Measurements from ENCODE around the gene MTMR10. TPM values are rescaled to one million over a fixed set of nuclear protein-coding genes. Genes with fewer than 3 reads are reported as not detected.

MTMR10 gene
- polyA plus RNA-seq, 1 donor from 2014 or later: 2.3 TPM

- TF ChIP-seq TAF1 (IDR thresholded peaks at IDR 0.05; ENCODE audit: low read depth) (no peak), SMC3 (conservative IDR thresholded peaks at IDR 0.05; ENCODE audit: poor library complexity) (no peak), POLR2AphosphoS5 (IDR thresholded peaks at IDR 0.05) (no peak)
- TF ChIP-seq, protein P1, sequence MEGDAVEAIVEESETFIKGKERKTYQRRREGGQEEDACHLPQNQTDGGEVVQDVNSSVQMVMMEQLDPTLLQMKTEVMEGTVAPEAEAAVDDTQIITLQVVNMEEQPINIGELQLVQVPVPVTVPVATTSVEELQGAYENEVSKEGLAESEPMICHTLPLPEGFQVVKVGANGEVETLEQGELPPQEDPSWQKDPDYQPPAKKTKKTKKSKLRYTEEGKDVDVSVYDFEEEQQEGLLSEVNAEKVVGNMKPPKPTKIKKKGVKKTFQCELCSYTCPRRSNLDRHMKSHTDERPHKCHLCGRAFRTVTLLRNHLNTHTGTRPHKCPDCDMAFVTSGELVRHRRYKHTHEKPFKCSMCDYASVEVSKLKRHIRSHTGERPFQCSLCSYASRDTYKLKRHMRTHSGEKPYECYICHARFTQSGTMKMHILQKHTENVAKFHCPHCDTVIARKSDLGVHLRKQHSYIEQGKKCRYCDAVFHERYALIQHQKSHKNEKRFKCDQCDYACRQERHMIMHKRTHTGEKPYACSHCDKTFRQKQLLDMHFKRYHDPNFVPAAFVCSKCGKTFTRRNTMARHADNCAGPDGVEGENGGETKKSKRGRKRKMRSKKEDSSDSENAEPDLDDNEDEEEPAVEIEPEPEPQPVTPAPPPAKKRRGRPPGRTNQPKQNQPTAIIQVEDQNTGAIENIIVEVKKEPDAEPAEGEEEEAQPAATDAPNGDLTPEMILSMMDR (IDR thresholded peaks at IDR 0.05; ENCODE audit: poor library complexity, severe bottlenecking): no peak
- Histone ChIP-seq H3K4me2 (ENCODE audit: low read length) (no peak overlapping the region), H3K27ac (ENCODE audit: low read length) (no peak overlapping the region), H3F3A (ENCODE audit: insufficient read depth, low read length, poor library complexity, severe bottlenecking) (no peaks in the 10 kb centered on the region), H3K4me3 (ENCODE audit: low read length) (no peak overlapping the region), H3K9ac (ENCODE audit: low read length) (no peak overlapping the region), H3K27me3 (ENCODE audit: insufficient read depth, low read depth, low read length) (no peaks in the 10 kb centered on the region), H3K9me3 (ENCODE audit: low read length) (no peaks in the 10 kb centered on the region), H3K79me2 (replicated peaks; ENCODE audit: insufficient read depth, low read length) (no peaks in the 10 kb centered on the region), H4K20me1 (ENCODE audit: insufficient read depth) (no peaks in the 10 kb centered on the region), H3K9me2 (ENCODE audit: insufficient read depth, low read length) (no peaks in the 10 kb centered on the region), H3K36me3 (ENCODE audit: insufficient read depth, low read length) (peaks cover 4% of the 10 kb centered on the region), H2AFZ (ENCODE audit: low read depth, low read length) (no peak overlapping the region)
These were observed 74.4 kb downstream of the MTMR10 start for GRCh38 chr15:30917013-30917412.

GRCh38 chr15:30913761-30914160 is 77.7 kb downstream of the MTMR10 start:
- peaks cover 4% of the 10 kb centered on the region for H3K36me3 ChIP-seq (ENCODE audit: insufficient read depth, low read length)

More at GRCh38 chr15:30913761-30914160, 77.7 kb downstream of the MTMR10 start:
- Histone ChIP-seq H3K9ac (ENCODE audit: low read length) (no peak overlapping the region), H3K9me3 (ENCODE audit: low read length) (no peaks in the 10 kb centered on the region), H4K20me1 (ENCODE audit: insufficient read depth) (no peaks in the 10 kb centered on the region), H2AFZ (ENCODE audit: low read depth, low read length) (no peak overlapping the region), H3K27ac (ENCODE audit: low read length) (no peak overlapping the region), H3K27me3 (ENCODE audit: insufficient read depth, low read depth, low read length) (no peaks in the 10 kb centered on the region), H3K4me3 (ENCODE audit: low read length) (no peak overlapping the region), H3K79me2 (replicated peaks; ENCODE audit: insufficient read depth, low read length) (no peaks in the 10 kb centered on the region), H3F3A (ENCODE audit: insufficient read depth, low read length, poor library complexity, severe bottlenecking) (no peaks in the 10 kb centered on the region), H3K4me2 (ENCODE audit: low read length) (no peak overlapping the region), H3K9me2 (ENCODE audit: insufficient read depth, low read length) (no peaks in the 10 kb centered on the region)
- TF ChIP-seq POLR2AphosphoS5 (IDR thresholded peaks at IDR 0.05) (no peak), EP300 (conservative IDR thresholded peaks at IDR 0.05; ENCODE audit: poor library complexity, severe bottlenecking) (no peak), SMC3 (conservative IDR thresholded peaks at IDR 0.05; ENCODE audit: poor library complexity) (no peak), EZH2 (IDR thresholded peaks at IDR 0.05; ENCODE audit: borderline replicate concordance, insufficient read depth, low read length, poor library complexity, severe bottlenecking) (no peak), TAF1 (IDR thresholded peaks at IDR 0.05; ENCODE audit: low read depth) (no peak), RAD21 (conservative IDR thresholded peaks at IDR 0.05) (no peak), MXI1 (conservative IDR thresholded peaks at IDR 0.05; ENCODE audit: poor library complexity, severe bottlenecking) (no peak)
- TF ChIP-seq, protein P2, sequence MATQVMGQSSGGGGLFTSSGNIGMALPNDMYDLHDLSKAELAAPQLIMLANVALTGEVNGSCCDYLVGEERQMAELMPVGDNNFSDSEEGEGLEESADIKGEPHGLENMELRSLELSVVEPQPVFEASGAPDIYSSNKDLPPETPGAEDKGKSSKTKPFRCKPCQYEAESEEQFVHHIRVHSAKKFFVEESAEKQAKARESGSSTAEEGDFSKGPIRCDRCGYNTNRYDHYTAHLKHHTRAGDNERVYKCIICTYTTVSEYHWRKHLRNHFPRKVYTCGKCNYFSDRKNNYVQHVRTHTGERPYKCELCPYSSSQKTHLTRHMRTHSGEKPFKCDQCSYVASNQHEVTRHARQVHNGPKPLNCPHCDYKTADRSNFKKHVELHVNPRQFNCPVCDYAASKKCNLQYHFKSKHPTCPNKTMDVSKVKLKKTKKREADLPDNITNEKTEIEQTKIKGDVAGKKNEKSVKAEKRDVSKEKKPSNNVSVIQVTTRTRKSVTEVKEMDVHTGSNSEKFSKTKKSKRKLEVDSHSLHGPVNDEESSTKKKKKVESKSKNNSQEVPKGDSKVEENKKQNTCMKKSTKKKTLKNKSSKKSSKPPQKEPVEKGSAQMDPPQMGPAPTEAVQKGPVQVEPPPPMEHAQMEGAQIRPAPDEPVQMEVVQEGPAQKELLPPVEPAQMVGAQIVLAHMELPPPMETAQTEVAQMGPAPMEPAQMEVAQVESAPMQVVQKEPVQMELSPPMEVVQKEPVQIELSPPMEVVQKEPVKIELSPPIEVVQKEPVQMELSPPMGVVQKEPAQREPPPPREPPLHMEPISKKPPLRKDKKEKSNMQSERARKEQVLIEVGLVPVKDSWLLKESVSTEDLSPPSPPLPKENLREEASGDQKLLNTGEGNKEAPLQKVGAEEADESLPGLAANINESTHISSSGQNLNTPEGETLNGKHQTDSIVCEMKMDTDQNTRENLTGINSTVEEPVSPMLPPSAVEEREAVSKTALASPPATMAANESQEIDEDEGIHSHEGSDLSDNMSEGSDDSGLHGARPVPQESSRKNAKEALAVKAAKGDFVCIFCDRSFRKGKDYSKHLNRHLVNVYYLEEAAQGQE (IDR thresholded peaks at IDR 0.05; ENCODE audit: borderline replicate concordance): no peak
- TF ChIP-seq, protein P1 (IDR thresholded peaks at IDR 0.05; ENCODE audit: poor library complexity, severe bottlenecking): no peak

Measured in neural cell (in vitro differentiated cells).